ENCODE data around the gene RAB31.
A peak's percentile ranks its signal among the peaks of the same experiment; 100 is the strongest.

RAB31 gene

GRCh38 chr18:9758624-9759075 lies 50.5 kb downstream of the RAB31 start:
- peak overlapping the region; percentile 28 to 37 for H3K18ac ChIP-seq (ENCODE audit: low read depth in 1 of 2, low read length in 2 of 2)
- H3K4ac ChIP-seq (ENCODE audit: low read depth in 1 of 2, low read length in 2 of 2): no peak overlapping the region
- peak overlapping the region; percentile 2 for H3K9ac ChIP-seq (ENCODE audit: low read length)
- no peaks in the 10 kb centered on the region for H3K36me3 ChIP-seq (ENCODE audit: control insufficient read depth in 1 of 2, insufficient read depth in 2 of 2, low read depth in 1 of 2, low read length in 2 of 2)
- no peaks in the 10 kb centered on the region for H3K9me3 ChIP-seq (ENCODE audit: control insufficient read depth, low read length)
- no peak overlapping the region for H3K23ac ChIP-seq (ENCODE audit: low read length in 2 of 2)
- no peak overlapping the region for H2BK120ac ChIP-seq (ENCODE audit: low read depth, low read length)
- peak overlapping the region; percentile 2 to 59 for H2BK12ac ChIP-seq (ENCODE audit: low read length in 2 of 2)
- H3K4me2 ChIP-seq (ENCODE audit: low read length, poor library complexity, severe bottlenecking): no peak overlapping the region
- no peaks in the 10 kb centered on the region for H3K27me3 ChIP-seq (ENCODE audit: control insufficient read depth in 1 of 2, insufficient read depth in 1 of 2, low read length in 2 of 2)
- WGBS: 93% methylated on average over 8 of the region's 8 CpGs
- H3K4me1 ChIP-seq (ENCODE audit: control insufficient read depth, insufficient read depth, low read depth, low read length): peaks cover 14% of the 10 kb centered on the region
- peak overlapping the region in 1 of 2 experiments; percentile 30 for H3K14ac ChIP-seq (ENCODE audit: low read length in 2 of 2)
- no peak for DNase-seq
- no peak overlapping the region for H2BK5ac ChIP-seq (ENCODE audit: low read depth, low read length, poor library complexity, severe bottlenecking)
- H4K91ac ChIP-seq (ENCODE audit: low read length): peak overlapping the region; percentile 23
- peak overlapping the region; percentile 50 for H4K8ac ChIP-seq (ENCODE audit: low read length)
- H2AFZ ChIP-seq (ENCODE audit: low read depth, low read length): no peak overlapping the region
- peak overlapping the region; percentile 14 for H2AK5ac ChIP-seq (ENCODE audit: low read length, severe bottlenecking)
- no peak overlapping the region for H2BK15ac ChIP-seq (ENCODE audit: low read depth, poor library complexity, severe bottlenecking)
- no peak overlapping the region for H3K4me3 ChIP-seq (ENCODE audit: insufficient read depth in 1 of 2, low read depth in 1 of 2, low read length in 2 of 2)
- peaks cover 14% of the 10 kb centered on the region for H3K79me1 ChIP-seq (replicated peaks; ENCODE audit: low read length, poor library complexity, severe bottlenecking)
- H3K27ac ChIP-seq (ENCODE audit: low read length, poor library complexity, severe bottlenecking): no peak overlapping the region

DNA sequence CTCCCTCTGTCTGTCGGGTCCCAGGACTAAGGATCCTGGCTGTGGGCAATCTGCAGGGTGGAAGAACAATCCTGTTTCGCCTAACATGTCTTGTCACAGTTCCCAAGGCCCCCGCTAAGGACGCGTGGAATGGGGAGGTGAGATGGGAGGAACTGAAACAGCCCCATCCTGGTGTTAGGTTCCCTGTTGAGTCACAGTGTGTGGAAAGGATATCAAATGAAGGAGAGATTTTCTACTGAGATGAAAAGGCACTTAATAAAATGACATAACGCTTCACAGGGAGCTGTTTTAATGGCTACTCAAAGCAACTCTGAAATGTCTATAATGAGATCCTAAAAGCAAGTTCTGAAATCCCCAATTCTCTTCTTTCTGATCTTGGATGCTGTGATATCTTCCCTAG lies 52.5 kb downstream of the RAB31 start:
- H2AK5ac ChIP-seq (ENCODE audit: low read length, severe bottlenecking): no peak overlapping the region
- H3K27ac ChIP-seq (ENCODE audit: low read length, poor library complexity, severe bottlenecking): no peak overlapping the region
- no peak overlapping the region for H4K8ac ChIP-seq (ENCODE audit: low read length)
- H3K79me1 ChIP-seq (replicated peaks; ENCODE audit: low read length, poor library complexity, severe bottlenecking): peaks cover 14% of the 10 kb centered on the region
- peaks cover 14% of the 10 kb centered on the region for H3K4me1 ChIP-seq (ENCODE audit: control insufficient read depth, insufficient read depth, low read depth, low read length)
- WGBS: 85% methylated on average over 5 of the region's 6 CpGs
- no peak overlapping the region for H3K14ac ChIP-seq (ENCODE audit: low read length in 2 of 2)
- no peak overlapping the region for H2AFZ ChIP-seq (ENCODE audit: low read depth, low read length)
- H3K23ac ChIP-seq (ENCODE audit: low read length in 2 of 2): no peak overlapping the region
- no peak overlapping the region for H2BK5ac ChIP-seq (ENCODE audit: low read depth, low read length, poor library complexity, severe bottlenecking)
- H3K4me3 ChIP-seq (ENCODE audit: insufficient read depth in 1 of 2, low read depth in 1 of 2, low read length in 2 of 2): no peak overlapping the region
- no peak overlapping the region for H3K9ac ChIP-seq (ENCODE audit: low read length)
- no peaks in the 10 kb centered on the region for H3K36me3 ChIP-seq (ENCODE audit: control insufficient read depth in 1 of 2, insufficient read depth in 2 of 2, low read depth in 1 of 2, low read length in 2 of 2)
- H3K27me3 ChIP-seq (ENCODE audit: control insufficient read depth in 1 of 2, insufficient read depth in 1 of 2, low read length in 2 of 2): no peaks in the 10 kb centered on the region
- H3K9me3 ChIP-seq (ENCODE audit: control insufficient read depth, low read length): no peaks in the 10 kb centered on the region
- H2BK120ac ChIP-seq (ENCODE audit: low read depth, low read length): no peak overlapping the region
- H2BK12ac ChIP-seq (ENCODE audit: low read length in 2 of 2): peak overlapping the region in 1 of 2 experiments; percentile 15
- no peak for DNase-seq
- no peak overlapping the region for H4K91ac ChIP-seq (ENCODE audit: low read length)
- no peak overlapping the region for H3K4me2 ChIP-seq (ENCODE audit: low read length, poor library complexity, severe bottlenecking)
- H3K18ac ChIP-seq (ENCODE audit: low read depth in 1 of 2, low read length in 2 of 2): no peak overlapping the region
- H2BK15ac ChIP-seq (ENCODE audit: low read depth, poor library complexity, severe bottlenecking): no peak overlapping the region
- H3K4ac ChIP-seq (ENCODE audit: low read depth in 1 of 2, low read length in 2 of 2): no peak overlapping the region

DNA sequence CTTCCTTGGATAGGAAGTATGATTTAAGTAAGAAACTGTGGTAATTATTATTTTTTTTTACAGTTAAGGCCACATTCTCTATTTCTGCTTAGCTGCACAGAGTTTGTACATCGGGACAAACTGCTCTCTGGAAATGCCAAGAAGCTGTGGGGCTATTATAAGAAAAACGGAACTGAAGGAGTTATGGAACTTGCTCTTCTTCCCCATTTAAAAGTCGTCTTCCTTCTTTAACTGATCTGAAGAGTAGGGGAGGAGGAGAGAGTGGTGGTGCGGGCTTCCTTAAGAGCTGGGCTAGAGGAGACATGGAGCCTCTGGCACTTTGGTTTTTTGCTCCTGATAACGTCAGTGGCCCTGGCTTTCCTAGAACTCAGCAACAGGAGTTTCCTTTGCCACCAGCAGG lies 54.4 kb downstream of the RAB31 start:
- no peak overlapping the region for H3K9ac ChIP-seq (ENCODE audit: low read length)
- WGBS: 94% methylated on average over 5 of the region's 5 CpGs
- peaks cover 16% of the 10 kb centered on the region for H3K4me1 ChIP-seq (ENCODE audit: control insufficient read depth, insufficient read depth, low read depth, low read length)
- H3K4ac ChIP-seq (ENCODE audit: low read depth in 1 of 2, low read length in 2 of 2): no peak overlapping the region
- H2BK5ac ChIP-seq (ENCODE audit: low read depth, low read length, poor library complexity, severe bottlenecking): no peak overlapping the region
- no peak overlapping the region for H3K18ac ChIP-seq (ENCODE audit: low read depth in 1 of 2, low read length in 2 of 2)
- no peaks in the 10 kb centered on the region for H3K27me3 ChIP-seq (ENCODE audit: control insufficient read depth in 1 of 2, insufficient read depth in 1 of 2, low read length in 2 of 2)
- no peak overlapping the region for H3K14ac ChIP-seq (ENCODE audit: low read length in 2 of 2)
- no peak overlapping the region for H4K8ac ChIP-seq (ENCODE audit: low read length)
- no peak overlapping the region for H3K23ac ChIP-seq (ENCODE audit: low read length in 2 of 2)
- no peak overlapping the region for H3K4me3 ChIP-seq (ENCODE audit: insufficient read depth in 1 of 2, low read depth in 1 of 2, low read length in 2 of 2)
- no peak overlapping the region for H3K4me2 ChIP-seq (ENCODE audit: low read length, poor library complexity, severe bottlenecking)
- H2AFZ ChIP-seq (ENCODE audit: low read depth, low read length): no peak overlapping the region
- no peak overlapping the region for H2AK5ac ChIP-seq (ENCODE audit: low read length, severe bottlenecking)
- DNase-seq: no peak
- H2BK15ac ChIP-seq (ENCODE audit: low read depth, poor library complexity, severe bottlenecking): no peak overlapping the region
- peaks cover 17% of the 10 kb centered on the region for H3K79me1 ChIP-seq (replicated peaks; ENCODE audit: low read length, poor library complexity, severe bottlenecking)
- no peak overlapping the region for H3K27ac ChIP-seq (ENCODE audit: low read length, poor library complexity, severe bottlenecking)
- H4K91ac ChIP-seq (ENCODE audit: low read length): no peak overlapping the region
- no peak overlapping the region for H2BK12ac ChIP-seq (ENCODE audit: low read length in 2 of 2)
- no peaks in the 10 kb centered on the region for H3K36me3 ChIP-seq (ENCODE audit: control insufficient read depth in 1 of 2, insufficient read depth in 2 of 2, low read depth in 1 of 2, low read length in 2 of 2)
- no peak overlapping the region for H2BK120ac ChIP-seq (ENCODE audit: low read depth, low read length)
- no peaks in the 10 kb centered on the region for H3K9me3 ChIP-seq (ENCODE audit: control insufficient read depth, low read length)

DNA sequence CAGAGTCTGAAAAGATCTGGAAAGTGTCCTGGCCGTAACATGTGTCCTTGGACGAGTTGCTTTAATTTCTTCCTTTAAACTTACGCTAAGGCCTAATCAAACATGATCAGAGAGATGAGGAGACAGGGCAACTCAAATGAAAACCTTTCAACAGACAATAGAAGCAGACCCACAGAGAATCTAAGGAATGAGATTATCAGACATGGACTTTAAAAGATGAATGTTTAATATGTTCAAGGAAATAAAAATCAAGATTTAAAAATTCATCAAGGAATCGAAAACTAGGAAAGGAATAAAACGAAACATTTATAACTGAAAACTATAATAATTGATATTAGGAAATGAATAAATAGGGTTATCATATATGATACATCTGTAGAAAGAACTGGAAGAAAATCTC lies 55.1 kb downstream of the RAB31 start:
- Histone ChIP-seq H3K4me3 (ENCODE audit: insufficient read depth in 1 of 2, low read depth in 1 of 2, low read length in 2 of 2) (no peak overlapping the region), H2BK5ac (ENCODE audit: low read depth, low read length, poor library complexity, severe bottlenecking) (no peak overlapping the region), H3K23ac (ENCODE audit: low read length in 2 of 2) (no peak overlapping the region), H3K18ac (ENCODE audit: low read depth in 1 of 2, low read length in 2 of 2) (no peak overlapping the region), H3K36me3 (ENCODE audit: control insufficient read depth in 1 of 2, insufficient read depth in 2 of 2, low read depth in 1 of 2, low read length in 2 of 2) (no peaks in the 10 kb centered on the region), H3K27ac (ENCODE audit: low read length, poor library complexity, severe bottlenecking) (no peak overlapping the region), H3K9me3 (ENCODE audit: control insufficient read depth, low read length) (no peaks in the 10 kb centered on the region), H4K8ac (ENCODE audit: low read length) (no peak overlapping the region), H3K4ac (ENCODE audit: low read depth in 1 of 2, low read length in 2 of 2) (no peak overlapping the region), H3K27me3 (ENCODE audit: control insufficient read depth in 1 of 2, insufficient read depth in 1 of 2, low read length in 2 of 2) (no peaks in the 10 kb centered on the region), H3K9ac (ENCODE audit: low read length) (no peak overlapping the region), H2BK120ac (ENCODE audit: low read depth, low read length) (no peak overlapping the region), H3K14ac (ENCODE audit: low read length in 2 of 2) (no peak overlapping the region), H4K91ac (ENCODE audit: low read length) (no peak overlapping the region), H2AFZ (ENCODE audit: low read depth, low read length) (no peak overlapping the region), H3K4me2 (ENCODE audit: low read length, poor library complexity, severe bottlenecking) (no peak overlapping the region), H3K4me1 (ENCODE audit: control insufficient read depth, insufficient read depth, low read depth, low read length) (peaks cover 10% of the 10 kb centered on the region), H2BK12ac (ENCODE audit: low read length in 2 of 2) (no peak overlapping the region), H3K79me1 (replicated peaks; ENCODE audit: low read length, poor library complexity, severe bottlenecking) (peaks cover 17% of the 10 kb centered on the region), H2BK15ac (ENCODE audit: low read depth, poor library complexity, severe bottlenecking) (no peak overlapping the region), H2AK5ac (ENCODE audit: low read length, severe bottlenecking) (no peak overlapping the region)
- DNase-seq: no peak
- WGBS: 100% methylated on average over 2 of the region's 5 CpGs

All from mesenchymal stem cell (in vitro differentiated cells and primary cell).